HepG2 (cell line): ENCODE results near the gene ANKRD13D. TPM values are rescaled to one million over a fixed set of nuclear protein-coding genes. Genes with fewer than 3 reads are reported as not detected.

Source experiments
- DMAP1 ChIP-seq: IDR thresholded peaks from 2 replicates; pipeline ENCODE4 v1.6.1; 2016
- FOSL2 ChIP-seq: sonication (generic); formaldehyde crosslinking; IDR thresholded peaks from 2 replicates; pipeline ENCODE4 v1.4.0; 2020; ENCODE audit warnings: missing genetic modification reagents
- HHEX ChIP-seq: IDR thresholded peaks from 2 replicates; pipeline ENCODE4 v1.6.1; 2016; ENCODE audit warnings: control low read depth
- PPARG ChIP-seq: conservative IDR thresholded peaks from 2 replicates; pipeline ENCODE4 v1.6.1; 2016; ENCODE audit warnings: missing biosample characterization, missing genetic modification reagents
- ZBTB42 ChIP-seq: sonication (generic); formaldehyde crosslinking; IDR thresholded peaks from 2 replicates; pipeline ENCODE4 v1.5.0; 2020; ENCODE audit warnings: mild to moderate bottlenecking, missing genetic modification reagents
- ZFP36L1 ChIP-seq: sonication (generic); formaldehyde crosslinking; IDR thresholded peaks from 2 replicates; pipeline ENCODE4 v1.8.0; 2022; ENCODE audit warnings: mild to moderate bottlenecking, missing genetic modification reagents, moderate library complexity
- ZNF17 ChIP-seq: sonication (generic); formaldehyde crosslinking; IDR thresholded peaks from 2 replicates; pipeline ENCODE4 v1.5.0; 2020; ENCODE audit warnings: mild to moderate bottlenecking, missing genetic modification reagents
- ZNF235 ChIP-seq: sonication (generic); formaldehyde crosslinking; IDR thresholded peaks from 2 replicates; pipeline ENCODE4 v1.8.1; 2023; ENCODE audit warnings: mild to moderate bottlenecking, missing genetic modification reagents, borderline replicate concordance
- ZNF619 ChIP-seq: sonication (generic); formaldehyde crosslinking; IDR thresholded peaks from 2 replicates; pipeline ENCODE4 v1.4.0; 2020; ENCODE audit warnings: mild to moderate bottlenecking, missing genetic modification reagents
- ZNF704 ChIP-seq: sonication (generic); formaldehyde crosslinking; IDR thresholded peaks from 2 replicates; pipeline ENCODE4 v1.8.1; 2023; ENCODE audit warnings: mild to moderate bottlenecking, inconsistent platforms, moderate library complexity, missing genetic modification reagents, borderline replicate concordance
- polyA plus RNA-seq, 8 experiments: library from polyadenylated mRNA; depleted of rRNA in 3 of 8; stranded (reverse) in 7 of 8; unstranded in 1 of 8; fragments of >200 nt; fragmentation: Illumina TruSeq in 4 of 8; extraction: Trizol in 4 of 8; gene quantifications; 2 replicates each; pipeline versions ENCODE4 v1.2.1 to v1.2.3, GENCODE V29; 2011 to 2016; ENCODE audit warnings: low read depth in 4 of 8, missing spikeins in 1 of 8, mixed read lengths in 1 of 8; ENCODE audit not compliant: insufficient read depth in 1 of 8
- total RNA-seq, 5 experiments: library from RNA; depleted of rRNA; stranded (reverse); fragments of >200 nt; fragmentation: Illumina TruSeq; extraction: Trizol; gene quantifications; 2 replicates each; pipeline ENCODE4 v1.2.3, GENCODE V29; 2016; ENCODE audit warnings: low read depth in 1 of 5
- TF ChIP-seq, protein P1 (sequence below): sonication (generic); formaldehyde crosslinking; IDR thresholded peaks from 2 replicates; pipeline ENCODE4 v1.4.0; 2020; ENCODE audit warnings: missing genetic modification reagents, mild to moderate bottlenecking, borderline replicate concordance
- TF ChIP-seq, protein P2 (sequence below): sonication (generic); formaldehyde crosslinking; IDR thresholded peaks from 2 replicates; pipeline ENCODE4 v1.4.0; 2020; ENCODE audit warnings: missing genetic modification reagents
- TF ChIP-seq, protein P3 (sequence below): sonication (generic); formaldehyde crosslinking; IDR thresholded peaks from 2 replicates; pipeline ENCODE4 v1.4.0; 2020; ENCODE audit warnings: missing genetic modification reagents
- TF ChIP-seq, protein P4 (sequence below): sonication (generic); formaldehyde crosslinking; IDR thresholded peaks from 2 replicates; pipeline ENCODE4 v1.5.0; 2020; ENCODE audit warnings: mild to moderate bottlenecking, missing genetic modification reagents, borderline replicate concordance

The ANKRD13D gene
- total and polyA plus RNA-seq, 2 of the 13 experiments (the other 11 are each of a cell fraction or from before 2014, with no cell fraction given) = 18.6 to 27.3 TPM

GRCh38 chr11:67239783-67240575 lies 49.1 kb upstream of the ANKRD13D start (continued):
- peak; percentile 74; the same call in 1 of the 2 replicates for TF ChIP-seq ZFP36L1
- TF ChIP-seq, protein P1, sequence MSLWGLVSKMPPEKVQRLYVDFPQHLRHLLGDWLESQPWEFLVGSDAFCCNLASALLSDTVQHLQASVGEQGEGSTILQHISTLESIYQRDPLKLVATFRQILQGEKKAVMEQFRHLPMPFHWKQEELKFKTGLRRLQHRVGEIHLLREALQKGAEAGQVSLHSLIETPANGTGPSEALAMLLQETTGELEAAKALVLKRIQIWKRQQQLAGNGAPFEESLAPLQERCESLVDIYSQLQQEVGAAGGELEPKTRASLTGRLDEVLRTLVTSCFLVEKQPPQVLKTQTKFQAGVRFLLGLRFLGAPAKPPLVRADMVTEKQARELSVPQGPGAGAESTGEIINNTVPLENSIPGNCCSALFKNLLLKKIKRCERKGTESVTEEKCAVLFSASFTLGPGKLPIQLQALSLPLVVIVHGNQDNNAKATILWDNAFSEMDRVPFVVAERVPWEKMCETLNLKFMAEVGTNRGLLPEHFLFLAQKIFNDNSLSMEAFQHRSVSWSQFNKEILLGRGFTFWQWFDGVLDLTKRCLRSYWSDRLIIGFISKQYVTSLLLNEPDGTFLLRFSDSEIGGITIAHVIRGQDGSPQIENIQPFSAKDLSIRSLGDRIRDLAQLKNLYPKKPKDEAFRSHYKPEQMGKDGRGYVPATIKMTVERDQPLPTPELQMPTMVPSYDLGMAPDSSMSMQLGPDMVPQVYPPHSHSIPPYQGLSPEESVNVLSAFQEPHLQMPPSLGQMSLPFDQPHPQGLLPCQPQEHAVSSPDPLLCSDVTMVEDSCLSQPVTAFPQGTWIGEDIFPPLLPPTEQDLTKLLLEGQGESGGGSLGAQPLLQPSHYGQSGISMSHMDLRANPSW (CRISPR knock-in tag) = no peak
- TF ChIP-seq, protein P2, sequence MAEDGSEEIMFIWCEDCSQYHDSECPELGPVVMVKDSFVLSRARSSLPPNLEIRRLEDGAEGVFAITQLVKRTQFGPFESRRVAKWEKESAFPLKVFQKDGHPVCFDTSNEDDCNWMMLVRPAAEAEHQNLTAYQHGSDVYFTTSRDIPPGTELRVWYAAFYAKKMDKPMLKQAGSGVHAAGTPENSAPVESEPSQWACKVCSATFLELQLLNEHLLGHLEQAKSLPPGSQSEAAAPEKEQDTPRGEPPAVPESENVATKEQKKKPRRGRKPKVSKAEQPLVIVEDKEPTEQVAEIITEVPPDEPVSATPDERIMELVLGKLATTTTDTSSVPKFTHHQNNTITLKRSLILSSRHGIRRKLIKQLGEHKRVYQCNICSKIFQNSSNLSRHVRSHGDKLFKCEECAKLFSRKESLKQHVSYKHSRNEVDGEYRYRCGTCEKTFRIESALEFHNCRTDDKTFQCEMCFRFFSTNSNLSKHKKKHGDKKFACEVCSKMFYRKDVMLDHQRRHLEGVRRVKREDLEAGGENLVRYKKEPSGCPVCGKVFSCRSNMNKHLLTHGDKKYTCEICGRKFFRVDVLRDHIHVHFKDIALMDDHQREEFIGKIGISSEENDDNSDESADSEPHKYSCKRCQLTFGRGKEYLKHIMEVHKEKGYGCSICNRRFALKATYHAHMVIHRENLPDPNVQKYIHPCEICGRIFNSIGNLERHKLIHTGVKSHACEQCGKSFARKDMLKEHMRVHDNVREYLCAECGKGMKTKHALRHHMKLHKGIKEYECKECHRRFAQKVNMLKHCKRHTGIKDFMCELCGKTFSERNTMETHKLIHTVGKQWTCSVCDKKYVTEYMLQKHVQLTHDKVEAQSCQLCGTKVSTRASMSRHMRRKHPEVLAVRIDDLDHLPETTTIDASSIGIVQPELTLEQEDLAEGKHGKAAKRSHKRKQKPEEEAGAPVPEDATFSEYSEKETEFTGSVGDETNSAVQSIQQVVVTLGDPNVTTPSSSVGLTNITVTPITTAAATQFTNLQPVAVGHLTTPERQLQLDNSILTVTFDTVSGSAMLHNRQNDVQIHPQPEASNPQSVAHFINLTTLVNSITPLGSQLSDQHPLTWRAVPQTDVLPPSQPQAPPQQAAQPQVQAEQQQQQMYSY (CRISPR knock-in tag) = no peak
- TF ChIP-seq PPARG (CRISPR knock-in tag) = peak; percentile 49; the same call in 1 of the 2 replicates
- TF ChIP-seq, protein P3, sequence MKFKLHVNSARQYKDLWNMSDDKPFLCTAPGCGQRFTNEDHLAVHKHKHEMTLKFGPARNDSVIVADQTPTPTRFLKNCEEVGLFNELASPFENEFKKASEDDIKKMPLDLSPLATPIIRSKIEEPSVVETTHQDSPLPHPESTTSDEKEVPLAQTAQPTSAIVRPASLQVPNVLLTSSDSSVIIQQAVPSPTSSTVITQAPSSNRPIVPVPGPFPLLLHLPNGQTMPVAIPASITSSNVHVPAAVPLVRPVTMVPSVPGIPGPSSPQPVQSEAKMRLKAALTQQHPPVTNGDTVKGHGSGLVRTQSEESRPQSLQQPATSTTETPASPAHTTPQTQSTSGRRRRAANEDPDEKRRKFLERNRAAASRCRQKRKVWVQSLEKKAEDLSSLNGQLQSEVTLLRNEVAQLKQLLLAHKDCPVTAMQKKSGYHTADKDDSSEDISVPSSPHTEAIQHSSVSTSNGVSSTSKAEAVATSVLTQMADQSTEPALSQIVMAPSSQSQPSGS (CRISPR knock-in tag) = peak; percentile 71; the same call in 1 of the 2 replicates
- TF ChIP-seq ZNF619 (CRISPR knock-in tag) = no peak
- TF ChIP-seq FOSL2 (CRISPR knock-in tag) = peak; percentile 82
- no peak for TF ChIP-seq ZBTB42 (CRISPR knock-in tag)
- TF ChIP-seq, protein P4, sequence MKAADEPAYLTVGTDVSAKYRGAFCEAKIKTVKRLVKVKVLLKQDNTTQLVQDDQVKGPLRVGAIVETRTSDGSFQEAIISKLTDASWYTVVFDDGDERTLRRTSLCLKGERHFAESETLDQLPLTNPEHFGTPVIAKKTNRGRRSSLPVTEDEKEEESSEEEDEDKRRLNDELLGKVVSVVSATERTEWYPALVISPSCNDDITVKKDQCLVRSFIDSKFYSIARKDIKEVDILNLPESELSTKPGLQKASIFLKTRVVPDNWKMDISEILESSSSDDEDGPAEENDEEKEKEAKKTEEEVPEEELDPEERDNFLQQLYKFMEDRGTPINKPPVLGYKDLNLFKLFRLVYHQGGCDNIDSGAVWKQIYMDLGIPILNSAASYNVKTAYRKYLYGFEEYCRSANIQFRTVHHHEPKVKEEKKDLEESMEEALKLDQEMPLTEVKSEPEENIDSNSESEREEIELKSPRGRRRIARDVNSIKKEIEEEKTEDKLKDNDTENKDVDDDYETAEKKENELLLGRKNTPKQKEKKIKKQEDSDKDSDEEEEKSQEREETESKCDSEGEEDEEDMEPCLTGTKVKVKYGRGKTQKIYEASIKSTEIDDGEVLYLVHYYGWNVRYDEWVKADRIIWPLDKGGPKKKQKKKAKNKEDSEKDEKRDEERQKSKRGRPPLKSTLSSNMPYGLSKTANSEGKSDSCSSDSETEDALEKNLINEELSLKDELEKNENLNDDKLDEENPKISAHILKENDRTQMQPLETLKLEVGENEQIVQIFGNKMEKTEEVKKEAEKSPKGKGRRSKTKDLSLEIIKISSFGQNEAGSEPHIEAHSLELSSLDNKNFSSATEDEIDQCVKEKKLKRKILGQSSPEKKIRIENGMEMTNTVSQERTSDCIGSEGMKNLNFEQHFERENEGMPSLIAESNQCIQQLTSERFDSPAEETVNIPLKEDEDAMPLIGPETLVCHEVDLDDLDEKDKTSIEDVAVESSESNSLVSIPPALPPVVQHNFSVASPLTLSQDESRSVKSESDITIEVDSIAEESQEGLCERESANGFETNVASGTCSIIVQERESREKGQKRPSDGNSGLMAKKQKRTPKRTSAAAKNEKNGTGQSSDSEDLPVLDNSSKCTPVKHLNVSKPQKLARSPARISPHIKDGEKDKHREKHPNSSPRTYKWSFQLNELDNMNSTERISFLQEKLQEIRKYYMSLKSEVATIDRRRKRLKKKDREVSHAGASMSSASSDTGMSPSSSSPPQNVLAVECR = peak; percentile 93
- TF ChIP-seq HHEX (CRISPR knock-in tag) = no peak
- no peak for TF ChIP-seq ZNF235
- no peak for TF ChIP-seq ZNF17 (CRISPR knock-in tag)
- TF ChIP-seq DMAP1 = peak; percentile 86
- no peak for TF ChIP-seq ZNF704 (CRISPR knock-in tag)
